IMR-90 (cell line): ENCODE data around the gene PAF1. TPM values are rescaled to one million over a fixed set of nuclear protein-coding genes. Genes with fewer than 3 reads are reported as not detected.

Source experiments
- ATAC-seq: fragments of 200-7000 bp; cut with Tn5 transposase; 2 replicates; pipeline ENCODE4 v1.9.1; 2020; ENCODE audit warnings: low read depth, mild to moderate bottlenecking, moderate library complexity
- BruUV-seq: library from RNA; stranded (reverse); fragments of 400-500 nt; replicated peaks from 2 replicates; lab custom pipeline; 2021; lab: Mats Ljungman, UMichigan
- CTCF ChIA-PET: fragments of 300-600 bp; formaldehyde crosslinking; extraction: SDS; loops from one replicate; lab custom pipeline; 2021; ENCODE audit warnings: antibody characterized with exemption; lab: Yijun Ruan, JAX
- POLR2A ChIA-PET: fragments of 300-600 bp; sonication (Branson Sonifier 250); formaldehyde crosslinking; loops from one replicate; lab custom pipeline; 2022; ENCODE audit warnings: antibody characterized with exemption; ENCODE audit not compliant: unreplicated experiment; lab: Charles Lee
- DNase-seq: peaks from one replicate; pipeline ENCODE4 v3.0.0; 2013
- H2AFZ ChIP-seq: replicated peaks from 2 replicates; pipeline ENCODE3; 2013; ENCODE audit warnings: low read length, mild to moderate bottlenecking; ENCODE audit not compliant: poor library complexity
- H2AK5ac ChIP-seq: 2 replicates; pipeline ENCODE4 v1.6.1; 2013; ENCODE audit warnings: low read depth, low read length, inconsistent platforms
- H2AK9ac ChIP-seq: replicated peaks from 2 replicates; pipeline ENCODE3; 2013; ENCODE audit warnings: mild to moderate bottlenecking, low read depth, low read length, moderate library complexity; ENCODE audit not compliant: poor library complexity
- H2BK120ac ChIP-seq: 2 replicates; pipeline ENCODE4 v1.6.1; 2013; ENCODE audit warnings: low read depth, low read length, inconsistent platforms
- H2BK15ac ChIP-seq: 3 replicates; pipeline ENCODE4 v1.6.1; 2013; ENCODE audit warnings: low read depth, low read length, inconsistent platforms
- H2BK20ac ChIP-seq: 2 replicates; pipeline ENCODE4 v1.6.1; 2013; ENCODE audit warnings: low read depth, mild to moderate bottlenecking, inconsistent platforms, low read length, moderate library complexity
- H2BK5ac ChIP-seq: 2 replicates; pipeline ENCODE4 v1.6.1; 2013; ENCODE audit warnings: mild to moderate bottlenecking, low read depth, low read length, inconsistent platforms; ENCODE audit not compliant: poor library complexity, severe bottlenecking
- H3K14ac ChIP-seq: replicated peaks from 2 replicates; pipeline ENCODE4 v1.6.1; 2013; ENCODE audit warnings: low read depth, low read length, inconsistent platforms
- H3K18ac ChIP-seq: 2 replicates; pipeline ENCODE4 v1.6.1; 2013; ENCODE audit warnings: low read depth, low read length, control low read depth
- H3K23ac ChIP-seq: 2 replicates; pipeline ENCODE4 v1.6.1; 2013; ENCODE audit warnings: low read depth, low read length, inconsistent platforms
- H3K27ac ChIP-seq: 2 replicates; pipeline ENCODE4 v1.5.1; 2013; ENCODE audit warnings: mild to moderate bottlenecking, control low read depth, low read length; ENCODE audit not compliant: insufficient read depth
- H3K27me3 ChIP-seq: 2 replicates; pipeline ENCODE4 v1.6.1; 2013; ENCODE audit warnings: low read length; ENCODE audit not compliant: control insufficient read depth, insufficient read depth
- H3K36me3 ChIP-seq: 2 replicates; pipeline ENCODE4 v1.6.1; 2013; ENCODE audit warnings: low read length, mixed read lengths; ENCODE audit not compliant: control insufficient read depth, insufficient read depth
- H3K4ac ChIP-seq: 2 replicates; pipeline ENCODE4 v1.6.1; 2013; ENCODE audit warnings: low read depth, low read length, inconsistent platforms
- H3K4me1 ChIP-seq: 2 replicates; pipeline ENCODE4 v1.6.1; 2013; ENCODE audit warnings: low read length, mixed read lengths; ENCODE audit not compliant: control insufficient read depth, insufficient read depth
- H3K4me2 ChIP-seq: 2 replicates; pipeline ENCODE4 v1.6.1; 2013; ENCODE audit warnings: low read depth, mild to moderate bottlenecking, control low read depth, low read length, moderate library complexity
- H3K4me3 ChIP-seq: 2 replicates; pipeline ENCODE4 v1.5.1; 2013; ENCODE audit warnings: low read depth, mild to moderate bottlenecking, control low read depth, low read length, moderate library complexity; ENCODE audit not compliant: insufficient read depth
- H3K56ac ChIP-seq: 2 replicates; pipeline ENCODE4 v1.6.1; 2013; ENCODE audit warnings: low read length, inconsistent platforms; ENCODE audit not compliant: insufficient read depth; ENCODE audit errors: extremely low read depth
- H3K79me1 ChIP-seq, 2 experiments: 2 replicates each; pipeline ENCODE4 v1.6.1; 2013; ENCODE audit warnings: low read length in 2 of 2, inconsistent platforms in 1 of 2, low read depth in 1 of 2
- H3K9ac ChIP-seq: 2 replicates; pipeline ENCODE4 v1.6.1; 2013; ENCODE audit warnings: low read depth, low read length, control low read depth
- H3K9me1 ChIP-seq: 2 replicates; pipeline ENCODE4 v1.6.1; 2013; ENCODE audit warnings: low read length, inconsistent platforms; ENCODE audit not compliant: insufficient read depth
- H3K9me3 ChIP-seq: 2 replicates; pipeline ENCODE4 v1.6.1; 2013; ENCODE audit warnings: low read length; ENCODE audit not compliant: control insufficient read depth, insufficient read depth
- H4K20me1 ChIP-seq: 2 replicates; pipeline ENCODE4 v1.6.1; 2013; ENCODE audit warnings: low read length, inconsistent platforms; ENCODE audit not compliant: insufficient read depth
- H4K5ac ChIP-seq: 2 replicates; pipeline ENCODE4 v1.6.1; 2013; ENCODE audit warnings: mild to moderate bottlenecking, low read depth, low read length, control low read depth
- H4K8ac ChIP-seq, 2 experiments: 2 replicates each; pipeline ENCODE4 v1.6.1; 2013; ENCODE audit warnings: low read depth in 2 of 2, low read length in 2 of 2, control low read depth in 1 of 2, inconsistent platforms in 1 of 2
- H4K91ac ChIP-seq: 2 replicates; pipeline ENCODE4 v1.6.1; 2013; ENCODE audit warnings: low read depth, low read length, inconsistent platforms; ENCODE audit not compliant: insufficient read depth
- BHLHE40 ChIP-seq: fragments of 150-350 bp; IDR thresholded peaks from 2 replicates; pipeline ENCODE4 v1.6.1; 2016; ENCODE audit warnings: mild to moderate bottlenecking, low read depth, low read length
- CEBPB ChIP-seq: IDR thresholded peaks from 2 replicates; pipeline ENCODE4 v1.6.1; 2012; ENCODE audit warnings: low read depth, low read length, improper control_type of control experiment
- CHD1 ChIP-seq: IDR thresholded peaks from 2 replicates; pipeline ENCODE4 v1.6.1; 2012; ENCODE audit warnings: low read depth, low read length, improper control_type of control experiment
- FOS ChIP-seq: fragments of 150-350 bp; IDR thresholded peaks from 2 replicates; pipeline ENCODE4 v1.6.1; 2016; ENCODE audit warnings: low read depth, low read length
- MAFK ChIP-seq: IDR thresholded peaks from 2 replicates; pipeline ENCODE4 v1.6.1; 2012; ENCODE audit warnings: low read depth, low read length, improper control_type of control experiment
- MAZ ChIP-seq: IDR thresholded peaks from 2 replicates; pipeline ENCODE4 v1.6.1; 2012; ENCODE audit warnings: low read depth, mild to moderate bottlenecking, low read length, improper control_type of control experiment, moderate library complexity, borderline replicate concordance
- MXI1 ChIP-seq: IDR thresholded peaks from 2 replicates; pipeline ENCODE4 v1.6.1; 2012; ENCODE audit warnings: low read depth, mild to moderate bottlenecking, low read length, moderate library complexity, borderline replicate concordance
- POLR2A ChIP-seq: IDR thresholded peaks from 2 replicates; pipeline ENCODE4 v1.6.1; 2012; ENCODE audit warnings: mild to moderate bottlenecking, low read depth, low read length
- RAD21 ChIP-seq: IDR thresholded peaks from 2 replicates; pipeline ENCODE4 v1.6.1; 2012; ENCODE audit warnings: low read length, improper control_type of control experiment
- RCOR1 ChIP-seq: IDR thresholded peaks from 2 replicates; pipeline ENCODE4 v1.6.1; 2012; ENCODE audit warnings: mild to moderate bottlenecking, low read length, improper control_type of control experiment; ENCODE audit not compliant: insufficient replicate concordance
- RFX5 ChIP-seq: IDR thresholded peaks from 2 replicates; pipeline ENCODE4 v1.8.0; 2012; ENCODE audit warnings: low read depth, mild to moderate bottlenecking, low read length, moderate library complexity
- WGBS, 2 experiments: methylation state at CpG; one replicate each; pipeline versions ENCODE4 v1.1.5 to v1.1.7; 2013; ENCODE audit warnings: missing lambda C conversion rate in 2 of 2; ENCODE audit not compliant: insufficient read length in 1 of 2; ENCODE audit errors: extremely low coverage in 2 of 2; 5-methylcytosine and 5-hydroxymethylcytosine counted together
- dilution Hi-C: fragments of 300-500 bp; cut with HindIII; formaldehyde crosslinking; loops from one replicate; pipeline ENCODE4 v1.14.3; 2018; ENCODE audit warnings: low sequenced_read_pairs; ENCODE audit not compliant: unreplicated experiment
- in situ Hi-C: fragments of 300-500 bp; cut with MboI; formaldehyde crosslinking; loops from 3 replicates; pipeline ENCODE4 v1.14.3; 2019; ENCODE audit warnings: low sequenced_read_pairs, inconsistent platforms, mixed read lengths
- intact Hi-C: fragments of 100-400 bp; cut with micrococcal nuclease; formaldehyde crosslinking; loops from 2 replicates; pipeline ENCODE4 v1.10.0; 2022
- polyA plus RNA-seq, 3 experiments: library from polyadenylated mRNA; depleted of rRNA; stranded (reverse); fragments of >200 nt; gene quantifications; 2 replicates each; pipeline ENCODE4 v1.2.3, GENCODE V29; 2012; ENCODE audit warnings: low replicate concordance in 1 of 3
- total RNA-seq: library from RNA; depleted of rRNA; stranded (reverse); fragments of >200 nt; gene quantifications from 2 replicates; pipeline ENCODE4 v1.2.3, GENCODE V29; 2012
- TF ChIP-seq, protein P1 (sequence below): conservative IDR thresholded peaks from 2 replicates; pipeline ENCODE4 v1.5.1; 2012; ENCODE audit warnings: mild to moderate bottlenecking, low read depth, low read length, improper control_type of control experiment
- TF ChIP-seq, protein P2 (sequence below): fragments of 150-350 bp; IDR thresholded peaks from 2 replicates; pipeline ENCODE4 v1.6.1; 2017; ENCODE audit warnings: mild to moderate bottlenecking, antibody characterized with exemption, low read length, low read depth
- TF ChIP-seq, protein P3 (sequence below): fragments of 150-350 bp; IDR thresholded peaks from 2 replicates; pipeline ENCODE4 v1.6.1; 2016; ENCODE audit warnings: low read depth, mild to moderate bottlenecking, low read length, moderate library complexity, borderline replicate concordance

PAF1 gene
- total and polyA plus RNA-seq, 2 of the 4 experiments (the other 2 are of a cell fraction), result 45.7 to 54.3 TPM

DNA sequence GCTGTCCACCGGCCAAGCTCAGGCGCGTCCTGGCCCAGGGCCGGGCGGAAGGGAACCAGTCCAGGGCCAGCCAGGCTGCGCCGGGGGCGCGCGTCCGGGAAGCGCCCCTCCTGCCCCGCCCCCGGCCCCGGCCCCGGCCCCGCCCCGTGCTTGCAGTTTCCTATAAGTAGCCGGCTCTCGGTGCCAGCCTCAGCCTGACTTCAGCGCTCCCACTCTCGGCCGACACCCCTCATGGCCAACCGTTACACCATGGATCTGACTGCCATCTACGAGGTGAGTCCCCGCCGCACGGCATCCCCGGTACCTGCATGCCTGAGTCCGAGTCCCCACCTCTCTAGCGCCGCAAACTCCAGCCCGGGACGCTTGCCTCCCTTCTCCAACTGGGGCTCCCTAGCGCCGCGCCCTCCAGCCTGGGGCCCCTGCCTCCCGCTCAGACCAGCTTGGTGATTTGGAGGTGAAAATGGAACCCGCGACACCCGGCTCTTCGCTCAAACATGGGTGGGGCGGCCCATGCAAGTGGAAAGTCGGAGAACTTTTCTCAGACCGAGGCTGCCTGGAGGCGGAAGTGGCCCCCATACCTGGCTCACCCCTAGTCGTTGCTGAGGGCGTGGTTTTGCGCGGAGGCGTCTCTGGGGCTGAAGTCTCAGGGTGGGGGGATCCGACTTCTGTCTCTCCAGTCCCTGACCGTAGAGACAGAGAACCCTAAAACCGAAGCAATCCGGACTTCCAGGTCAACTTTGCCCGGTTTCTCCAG is 15.9 kb upstream of the PAF1 start, which contains the start of gene ZFP36:
ZFP36 (plus strand) TSS at position 192 of the 754 bp plus-strand sequence; CDS start at position 250, 58 bp downstream.
- Histone ChIP-seq H4K8ac (peak within 1 kb of the TSS; percentile 59 to 64; a peak in 3 of 4 replicates), H4K91ac (peak within 1 kb of the TSS; percentile 91), H2BK120ac (peak within 1 kb of the TSS; percentile 90), H3K27ac (peak within 1 kb of the TSS; percentile 92), H3K4ac (peak within 1 kb of the TSS; percentile 95), H3K4me1 (peaks cover 31% of the 10 kb centered on the region), H2BK20ac (peak within 1 kb of the TSS; percentile 64; the same call in 1 of the 2 replicates), H3K9me3 (no peaks in the 10 kb centered on the region), H4K5ac (peak within 1 kb of the TSS; percentile 86), H2AFZ (peak within 1 kb of the TSS; percentile 84), H3K4me3 (peak within 1 kb of the TSS; percentile 68), H3K9me1 (peaks cover 6% of the 10 kb centered on the region), H3K9ac (peak within 1 kb of the TSS; percentile 93), H3K23ac (peak within 1 kb of the TSS; percentile 94), H2AK9ac (peak within 1 kb of the TSS; percentile 98), H4K20me1 (peaks cover 31% of the 10 kb centered on the region), H3K14ac (peak within 1 kb of the TSS; percentile 98), H3K4me2 (peak within 1 kb of the TSS; percentile 93), H2BK15ac (peak within 1 kb of the TSS; percentile 82; the same call in 2 of the 3 replicates), H3K18ac (peak within 1 kb of the TSS; percentile 94), H2AK5ac (peak within 1 kb of the TSS; percentile 91), H3K56ac (peak within 1 kb of the TSS; percentile 47), H3K27me3 (no peaks in the 10 kb centered on the region), H3K36me3 (peaks cover 15% of the 10 kb centered on the region), H2BK5ac (peak within 1 kb of the TSS; percentile 91), H3K79me1 (peaks cover 0 to 37% of the 10 kb centered on the region in 2 experiments; a peak in 2 of 4 replicates)
- in situ Hi-C loops, result no loop called here
- ATAC-seq (peak; percentile 19), DNase-seq (peak; percentile 83)
- CTCF ChIA-PET, result no interaction called here
- WGBS, 2 experiments, result 4% methylated on average over 10 of the region's 56 CpGs; no CpG with 5 or more reads in 1 of the 2 experiments
- TSS peak; percentile 71 for BruUV-seq
- POLR2A ChIA-PET, result interaction anchor here (0.6 to 1.9 kb wide), 4 partner anchors 9 to 29 kb away, joined by 3 to 14 read pairs (median 4); partner anchors contain the start of genes MED29, PAF1 and RPS16
- intact Hi-C loops, result no loop called here
- dilution Hi-C loops, result no loop called here
- TF ChIP-seq MXI1, result no peak; the same call in 1 of the 2 replicates
- no peak for TF ChIP-seq FOS
- no peak for TF ChIP-seq RAD21
- TF ChIP-seq MAZ, result peak; percentile 75
- TF ChIP-seq POLR2A, result peak; percentile 98
- TF ChIP-seq, protein P1, sequence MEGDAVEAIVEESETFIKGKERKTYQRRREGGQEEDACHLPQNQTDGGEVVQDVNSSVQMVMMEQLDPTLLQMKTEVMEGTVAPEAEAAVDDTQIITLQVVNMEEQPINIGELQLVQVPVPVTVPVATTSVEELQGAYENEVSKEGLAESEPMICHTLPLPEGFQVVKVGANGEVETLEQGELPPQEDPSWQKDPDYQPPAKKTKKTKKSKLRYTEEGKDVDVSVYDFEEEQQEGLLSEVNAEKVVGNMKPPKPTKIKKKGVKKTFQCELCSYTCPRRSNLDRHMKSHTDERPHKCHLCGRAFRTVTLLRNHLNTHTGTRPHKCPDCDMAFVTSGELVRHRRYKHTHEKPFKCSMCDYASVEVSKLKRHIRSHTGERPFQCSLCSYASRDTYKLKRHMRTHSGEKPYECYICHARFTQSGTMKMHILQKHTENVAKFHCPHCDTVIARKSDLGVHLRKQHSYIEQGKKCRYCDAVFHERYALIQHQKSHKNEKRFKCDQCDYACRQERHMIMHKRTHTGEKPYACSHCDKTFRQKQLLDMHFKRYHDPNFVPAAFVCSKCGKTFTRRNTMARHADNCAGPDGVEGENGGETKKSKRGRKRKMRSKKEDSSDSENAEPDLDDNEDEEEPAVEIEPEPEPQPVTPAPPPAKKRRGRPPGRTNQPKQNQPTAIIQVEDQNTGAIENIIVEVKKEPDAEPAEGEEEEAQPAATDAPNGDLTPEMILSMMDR, result no peak
- peak; percentile 2; the same call in 1 of the 2 replicates for TF ChIP-seq BHLHE40
- TF ChIP-seq, protein P2, sequence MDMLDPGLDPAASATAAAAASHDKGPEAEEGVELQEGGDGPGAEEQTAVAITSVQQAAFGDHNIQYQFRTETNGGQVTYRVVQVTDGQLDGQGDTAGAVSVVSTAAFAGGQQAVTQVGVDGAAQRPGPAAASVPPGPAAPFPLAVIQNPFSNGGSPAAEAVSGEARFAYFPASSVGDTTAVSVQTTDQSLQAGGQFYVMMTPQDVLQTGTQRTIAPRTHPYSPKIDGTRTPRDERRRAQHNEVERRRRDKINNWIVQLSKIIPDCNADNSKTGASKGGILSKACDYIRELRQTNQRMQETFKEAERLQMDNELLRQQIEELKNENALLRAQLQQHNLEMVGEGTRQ, result peak; percentile 63
- TF ChIP-seq CHD1, result peak; percentile 99
- no peak for TF ChIP-seq RFX5
- TF ChIP-seq, protein P3, sequence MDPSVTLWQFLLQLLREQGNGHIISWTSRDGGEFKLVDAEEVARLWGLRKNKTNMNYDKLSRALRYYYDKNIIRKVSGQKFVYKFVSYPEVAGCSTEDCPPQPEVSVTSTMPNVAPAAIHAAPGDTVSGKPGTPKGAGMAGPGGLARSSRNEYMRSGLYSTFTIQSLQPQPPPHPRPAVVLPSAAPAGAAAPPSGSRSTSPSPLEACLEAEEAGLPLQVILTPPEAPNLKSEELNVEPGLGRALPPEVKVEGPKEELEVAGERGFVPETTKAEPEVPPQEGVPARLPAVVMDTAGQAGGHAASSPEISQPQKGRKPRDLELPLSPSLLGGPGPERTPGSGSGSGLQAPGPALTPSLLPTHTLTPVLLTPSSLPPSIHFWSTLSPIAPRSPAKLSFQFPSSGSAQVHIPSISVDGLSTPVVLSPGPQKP, result no peak
- no peak for TF ChIP-seq MAFK
- peak; percentile 35 for TF ChIP-seq RCOR1
- no peak for TF ChIP-seq CEBPB
